Uterus (tissue), 4 donors: ENCODE results near the gene ARFGEF2. TPM values are rescaled to one million over a fixed set of nuclear protein-coding genes. Genes with fewer than 3 reads are reported as not detected.

ENCODE experiments used
- DNase-seq, 2 donors: peaks; one replicate each; pipeline ENCODE4 v3.0.0-alpha.2; 2019 to 2020
- H3K27ac ChIP-seq, 2 donors: fragments of 200-600 bp; sonication (generic); 1 replicate in 1 of 2; 2 replicates in 1 of 2; pipeline ENCODE4 v1.5.1; 2016 to 2018
- H3K27me3 ChIP-seq, 2 donors: fragments of 200-600 bp; sonication (generic); one replicate each; pipeline ENCODE4 v1.5.1; 2018 to 2019; ENCODE audit warnings: control low read depth in 1 of 2
- H3K36me3 ChIP-seq, 2 donors: fragments of 200-600 bp; sonication (generic); one replicate each; pipeline ENCODE4 v1.5.1; 2019; ENCODE audit warnings: control low read depth in 1 of 2
- H3K4me1 ChIP-seq, 2 donors: fragments of 200-600 bp; sonication (generic); one replicate each; pipeline ENCODE4 v1.5.1; 2018 to 2019; ENCODE audit warnings: control low read depth in 1 of 2
- H3K4me3 ChIP-seq, 2 donors: fragments of 200-600 bp; sonication (generic); 1 replicate in 1 of 2; 2 replicates in 1 of 2; pipeline ENCODE4 v1.5.1; 2018 to 2019; ENCODE audit warnings: mild to moderate bottlenecking in 1 of 2
- H3K9me3 ChIP-seq, 2 donors: fragments of 200-600 bp; sonication (generic); one replicate each; pipeline ENCODE4 v1.5.1; 2019; ENCODE audit warnings: control low read depth in 1 of 2
- CTCF ChIP-seq, 4 experiments: fragments of 200-600 bp in 2 of 4; fragments of 450-650 bp in 2 of 4; sonication (generic) in 2 of 4; IDR thresholded peaks; one replicate each; pipeline ENCODE4 v1.5.1; 2016 to 2019; ENCODE audit warnings: antibody characterized with exemption in 4 of 4, mild to moderate bottlenecking in 2 of 4, moderate library complexity in 1 of 4
- POLR2A ChIP-seq, 2 donors: fragments of 450-650 bp; IDR thresholded peaks; one replicate each; pipeline ENCODE4 v1.6.1; 2016; ENCODE audit warnings: antibody characterized with exemption in 2 of 2, mild to moderate bottlenecking in 1 of 2, moderate library complexity in 1 of 2
- intact Hi-C: fragments of 100-400 bp; cut with DNase I; formaldehyde crosslinking; loops from one replicate; pipeline ENCODE4 v1.15.1; 2023; ENCODE audit warnings: low total_unique reads
- total RNA-seq, 4 donors: library from RNA; depleted of rRNA in 3 of 4; stranded (reverse); fragments of >200 nt in 3 of 4; gene quantifications; one replicate each; pipeline versions ENCODE4 v1.1.0 to v1.2.4, GENCODE V29; 2014 to 2023
- donor health status: DM: yes; HTN: yes; CAD: no.

ARFGEF2 gene
- total RNA-seq, 4 donors from 2014 or later, result 22.0 to 33.7 (median 27.0) TPM

- Histone ChIP-seq H3K27me3 (no peaks in the 10 kb centered on the region), H3K27ac (no peak overlapping the region), H3K4me3 (no peak overlapping the region), H3K4me1 (no peaks in the 10 kb centered on the region), H3K9me3 (no peaks in the 10 kb centered on the region), H3K36me3 (no peaks in the 10 kb centered on the region)
- intact Hi-C loops, result no loop called here
- no peak for DNase-seq
- TF ChIP-seq CTCF (IDR thresholded peaks at IDR 0.05) (no peak), POLR2A (IDR thresholded peaks at IDR 0.05) (no peak)
Observed at GRCh38 chr20:48958743-48959142, 37.2 kb downstream of the ARFGEF2 start.

- H3K4me1 ChIP-seq, result no peaks in the 10 kb centered on the region
- DNase-seq, result no peak
- H3K4me3 ChIP-seq, result no peak overlapping the region
- no peak overlapping the region for H3K27ac ChIP-seq
- TF ChIP-seq CTCF (IDR thresholded peaks at IDR 0.05) (no peak), POLR2A (IDR thresholded peaks at IDR 0.05) (no peak)
- no peaks in the 10 kb centered on the region for H3K27me3 ChIP-seq
- intact Hi-C loops, result no loop called here
- no peaks in the 10 kb centered on the region for H3K36me3 ChIP-seq
- H3K9me3 ChIP-seq, result no peaks in the 10 kb centered on the region
Observed at GRCh38 chr20:48959899-48960550, 38.5 kb downstream of the ARFGEF2 start.

GRCh38 chr20:48962421-48962820 is 40.9 kb downstream of the ARFGEF2 start:
- H3K9me3 ChIP-seq, result no peaks in the 10 kb centered on the region
- no peak overlapping the region for H3K27ac ChIP-seq
- no peaks in the 10 kb centered on the region for H3K27me3 ChIP-seq
- intact Hi-C loops, result no loop called here
- H3K4me1 ChIP-seq, result no peaks in the 10 kb centered on the region
- DNase-seq, result no peak
- TF ChIP-seq CTCF (IDR thresholded peaks at IDR 0.05) (no peak), POLR2A (IDR thresholded peaks at IDR 0.05) (no peak)
- no peaks in the 10 kb centered on the region for H3K36me3 ChIP-seq
- H3K4me3 ChIP-seq, result no peak overlapping the region

GRCh38 chr20:48962976-48963771 is 41.7 kb downstream of the ARFGEF2 start:
- Histone ChIP-seq H3K9me3 (no peaks in the 10 kb centered on the region), H3K4me3 (no peak overlapping the region), H3K4me1 (no peaks in the 10 kb centered on the region), H3K36me3 (no peaks in the 10 kb centered on the region), H3K27me3 (no peaks in the 10 kb centered on the region), H3K27ac (no peak overlapping the region)
- TF ChIP-seq CTCF (IDR thresholded peaks at IDR 0.05), result no peak
- TF ChIP-seq POLR2A (IDR thresholded peaks at IDR 0.05), result no peak
- intact Hi-C loops, result no loop called here
- no peak for DNase-seq

- Histone ChIP-seq H3K27ac (no peak overlapping the region), H3K36me3 (no peaks in the 10 kb centered on the region), H3K9me3 (no peaks in the 10 kb centered on the region), H3K27me3 (no peaks in the 10 kb centered on the region), H3K4me3 (no peak overlapping the region), H3K4me1 (no peaks in the 10 kb centered on the region)
- TF ChIP-seq CTCF (IDR thresholded peaks at IDR 0.05) (no peak), POLR2A (IDR thresholded peaks at IDR 0.05) (no peak)
- DNase-seq, result no peak
- intact Hi-C loops, result no loop called here
Observed at GRCh38 chr20:48965189-48965910, 43.8 kb downstream of the ARFGEF2 start.
